ENCODE data around the gene KCTD17.

The KCTD17 gene

GRCh38 chr22:37021041-37021440, 30.5 kb upstream of the KCTD17 start:
- no peak for DNase-seq

GRCh38 chr22:37021710-37022482, 29.6 kb upstream of the KCTD17 start:
- peak; percentile 19 to 71 (median 30) for DNase-seq

- DNase-seq: no peak
Measured at GRCh38 chr22:37022483-37023337, 28.8 kb upstream of the KCTD17 start.

GRCh38 chr22:37023743-37024338, 27.7 kb upstream of the KCTD17 start:
- no peak for DNase-seq

GRCh38 chr22:37024339-37025157, 27.0 kb upstream of the KCTD17 start:
- DNase-seq: no peak

- no peak for DNase-seq
Measured at GRCh38 chr22:37025500-37026070, 26.0 kb upstream of the KCTD17 start.

- DNase-seq: no peak
Measured at GRCh38 chr22:37026325-37026724, 25.2 kb upstream of the KCTD17 start.

- no peak for DNase-seq
Measured at GRCh38 chr22:37027556-37027955, 24.0 kb upstream of the KCTD17 start.

GRCh38 chr22:37028692-37029674, 22.6 kb upstream of the KCTD17 start:
- DNase-seq: no peak

GRCh38 chr22:37030560-37031281, 20.8 kb upstream of the KCTD17 start:
- no peak for DNase-seq

GRCh38 chr22:37032134-37032534, 19.4 kb upstream of the KCTD17 start:
- DNase-seq: no peak

- no peak for DNase-seq
Measured at GRCh38 chr22:37032535-37033460, 18.7 kb upstream of the KCTD17 start.

GRCh38 chr22:37033605-37034430, 17.7 kb upstream of the KCTD17 start:
- no peak for DNase-seq

GRCh38 chr22:37036655-37037377, 14.7 kb upstream of the KCTD17 start:
- DNase-seq: no peak

- DNase-seq: no peak
Measured at GRCh38 chr22:37037669-37038068, 13.9 kb upstream of the KCTD17 start.

- DNase-seq: no peak
Measured at GRCh38 chr22:37039466-37039865, 12.1 kb upstream of the KCTD17 start.

GRCh38 chr22:37043209-37043827, 8.2 kb upstream of the KCTD17 start:
- DNase-seq: no peak
